GM21528 (cell line): ENCODE measurements around the gene BTBD2.

Source experiments
- ATAC-seq: cut with Tn5 transposase; IDR thresholded peaks from one replicate; pipeline ENCODE4 v1.9.1; 2021; ENCODE audit warnings: mild to moderate bottlenecking, moderate library complexity; ENCODE audit not compliant: unreplicated experiment, low FRiP score

The BTBD2 gene

GRCh38 chr19:2050991-2051772, 35.7 kb upstream of the BTBD2 start, which contains the start of gene MKNK2:
Gene MKNK2 (minus strand): TSS chr19:2051244. CDS start chr19:2050851, 393 bp downstream.
- ATAC-seq = peak; percentile 50

GRCh38 chr19:2050349-2050990, 35.0 kb upstream of the BTBD2 start:
- ATAC-seq = peak; percentile 4

- peak; percentile 1 for ATAC-seq
Measured at GRCh38 chr19:2049741-2050348, 34.3 kb upstream of the BTBD2 start.

- no peak for ATAC-seq
Measured at GRCh38 chr19:2048959-2049740, 33.6 kb upstream of the BTBD2 start.

GRCh38 chr19:2048104-2048958, 32.8 kb upstream of the BTBD2 start:
- ATAC-seq = no peak

GRCh38 chr19:2047449-2048103, 32.1 kb upstream of the BTBD2 start:
- no peak for ATAC-seq

- no peak for ATAC-seq
Measured at GRCh38 chr19:2047076-2047448, 31.5 kb upstream of the BTBD2 start.

- ATAC-seq = no peak
Measured at GRCh38 chr19:2046046-2046907, 30.8 kb upstream of the BTBD2 start.

GRCh38 chr19:2045501-2046045, 30.1 kb upstream of the BTBD2 start:
- ATAC-seq = no peak

GRCh38 chr19:2044709-2045500, 29.4 kb upstream of the BTBD2 start:
- ATAC-seq = no peak

GRCh38 chr19:2043961-2044708, 28.6 kb upstream of the BTBD2 start:
- no peak for ATAC-seq

GRCh38 chr19:2043251-2043641, 27.7 kb upstream of the BTBD2 start:
- no peak for ATAC-seq

GRCh38 chr19:2042485-2043250, 27.2 kb upstream of the BTBD2 start:
- ATAC-seq = peak; percentile 6

- ATAC-seq = peak; percentile 51
Measured at GRCh38 chr19:2041683-2042484, 26.4 kb upstream of the BTBD2 start.

- ATAC-seq = no peak
Measured at GRCh38 chr19:2041433-2041682, 25.8 kb upstream of the BTBD2 start.
